Small intestine (tissue), 7 donors: ENCODE data around the gene IZUMO4. TPM values are rescaled to one million over a fixed set of nuclear protein-coding genes. Genes with fewer than 3 reads are reported as not detected.

Experiments
- DNase-seq, 2 donors: peaks; one replicate each; pipeline versions ENCODE4 v3.0.0 to v3.0.0-alpha.2; 2013
- FAIRE-seq: peaks from 2 replicates; lab custom pipeline; 2012; peaks lifted over from hg19 to GRCh38; lab: Jason Lieb, UNC
- H3K27ac ChIP-seq, 3 donors: one replicate each; pipeline ENCODE4 v1.5.1; 2013; ENCODE audit warnings: low read length in 2 of 3, mild to moderate bottlenecking in 2 of 3, control low read depth in 1 of 3, inconsistent platforms in 1 of 3, low read depth in 1 of 3, moderate library complexity in 1 of 3
- H3K27me3 ChIP-seq, 3 donors: one replicate each; pipeline ENCODE4 v1.6.1; 2013; ENCODE audit warnings: low read length in 3 of 3, inconsistent platforms in 1 of 3; ENCODE audit not compliant: control insufficient read depth in 3 of 3, insufficient read depth in 3 of 3
- H3K36me3 ChIP-seq, 3 donors: one replicate each; pipeline ENCODE4 v1.6.1; 2013; ENCODE audit warnings: low read length in 3 of 3, inconsistent platforms in 1 of 3, low read depth in 1 of 3, mild to moderate bottlenecking in 1 of 3, moderate library complexity in 1 of 3; ENCODE audit not compliant: control insufficient read depth in 3 of 3, insufficient read depth in 2 of 3
- H3K4me1 ChIP-seq, 3 donors: one replicate each; pipeline ENCODE4 v1.6.1; 2013; ENCODE audit warnings: low read length in 2 of 3, inconsistent platforms in 1 of 3, low read depth in 1 of 3, mild to moderate bottlenecking in 1 of 3, moderate library complexity in 1 of 3; ENCODE audit not compliant: control insufficient read depth in 3 of 3, insufficient read depth in 2 of 3
- H3K4me3 ChIP-seq, 3 donors: one replicate each; pipeline ENCODE4 v1.5.1; 2013; ENCODE audit warnings: low read length in 3 of 3, control low read depth in 1 of 3, inconsistent platforms in 1 of 3, low read depth in 1 of 3, mild to moderate bottlenecking in 1 of 3, moderate library complexity in 1 of 3
- H3K9me3 ChIP-seq, 2 donors: one replicate each; pipeline ENCODE4 v1.6.1; 2013; ENCODE audit warnings: low read depth in 1 of 2, low read length in 1 of 2; ENCODE audit not compliant: control insufficient read depth in 2 of 2, insufficient read depth in 1 of 2
- WGBS, 3 donors: extraction: QIAGEN DNeasy Blood & Tissue Kit; methylation state at CpG; one replicate each; pipeline ENCODE4 v1.1.7; 2013; 5-methylcytosine and 5-hydroxymethylcytosine counted together
- polyA plus RNA-seq, 4 donors: library from polyadenylated mRNA; stranded (reverse) in 3 of 4; unstranded in 1 of 4; fragments of 200-250 nt in 3 of 4; fragments of 120-200 nt in 1 of 4; gene quantifications; one replicate each; pipeline versions ENCODE4 v1.2.1 to v1.2.3, GENCODE V29; 2013
- donor health status: healthy with polysubstance abuse.
- donor health status: control.
- donor health status: control.
- donor health status: Bipolar disorder and iron deficiency.
- donor health status: healthy.

IZUMO4 gene
- polyA plus RNA-seq, 4 donors: 2.4 to 5.8 (median 4.2) TPM

DNA sequence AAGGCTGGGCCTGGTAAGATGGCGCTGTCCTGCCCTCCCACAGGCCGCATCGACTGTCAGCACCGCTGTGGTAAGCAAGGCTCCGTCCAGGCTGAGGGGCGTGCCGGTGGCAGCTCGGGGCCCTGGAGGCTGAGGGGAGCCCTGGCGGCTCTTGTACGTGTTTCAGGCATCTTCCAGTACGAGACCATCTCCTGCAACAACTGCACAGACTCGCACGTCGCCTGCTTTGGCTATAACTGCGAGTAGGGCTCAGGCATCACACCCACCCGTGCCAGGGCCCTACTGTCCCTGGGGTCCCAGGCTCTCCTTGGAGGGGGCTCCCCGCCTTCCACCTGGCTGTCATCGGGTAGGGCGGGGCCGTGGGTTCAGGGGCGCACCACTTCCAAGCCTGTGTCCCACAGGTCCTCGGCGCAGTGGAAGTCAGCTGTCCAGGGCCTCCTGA is 1.2 kb downstream of the IZUMO4 start:
- Histone ChIP-seq H3K9me3 (no peaks in the 10 kb centered on the region), H3K4me3 (no peak overlapping the region), H3K27me3 (no peaks in the 10 kb centered on the region), H3K36me3 (peaks cover 8 to 56% (median 22%) of the 10 kb centered on the region in 3 donors), H3K27ac (no peak overlapping the region), H3K4me1 (peaks cover 0 to 21% (median 4%) of the 10 kb centered on the region in 3 donors)
- FAIRE-seq: no peak
- DNase-seq: no peak
- WGBS, 3 donors: 66 to 83% (median 76%) methylated on average over 23 of the region's 23 CpGs

DNA sequence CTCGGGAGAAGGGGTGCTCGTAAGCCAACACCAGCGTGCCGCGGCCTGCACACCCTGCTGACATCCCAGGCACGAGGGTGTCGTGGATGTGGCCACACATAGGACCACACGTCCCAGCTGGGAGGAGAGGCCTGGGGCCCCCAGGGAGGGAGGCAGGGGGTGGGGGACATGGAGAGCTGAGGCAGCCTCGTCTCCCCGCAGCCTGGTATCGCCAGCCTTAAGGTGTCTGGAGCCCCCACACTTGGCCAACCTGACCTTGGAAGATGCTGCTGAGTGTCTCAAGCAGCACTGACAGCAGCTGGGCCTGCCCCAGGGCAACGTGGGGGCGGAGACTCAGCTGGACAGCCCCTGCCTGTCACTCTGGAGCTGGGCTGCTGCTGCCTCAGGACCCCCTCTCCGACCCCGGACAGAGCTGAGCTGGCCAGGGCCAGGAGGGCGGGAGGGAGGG is 2.4 kb downstream of the IZUMO4 start:
- FAIRE-seq: no peak
- WGBS, 3 donors: 79 to 84% (median 83%) methylated on average over 15 to 16 of the region's 16 CpGs

DNA sequence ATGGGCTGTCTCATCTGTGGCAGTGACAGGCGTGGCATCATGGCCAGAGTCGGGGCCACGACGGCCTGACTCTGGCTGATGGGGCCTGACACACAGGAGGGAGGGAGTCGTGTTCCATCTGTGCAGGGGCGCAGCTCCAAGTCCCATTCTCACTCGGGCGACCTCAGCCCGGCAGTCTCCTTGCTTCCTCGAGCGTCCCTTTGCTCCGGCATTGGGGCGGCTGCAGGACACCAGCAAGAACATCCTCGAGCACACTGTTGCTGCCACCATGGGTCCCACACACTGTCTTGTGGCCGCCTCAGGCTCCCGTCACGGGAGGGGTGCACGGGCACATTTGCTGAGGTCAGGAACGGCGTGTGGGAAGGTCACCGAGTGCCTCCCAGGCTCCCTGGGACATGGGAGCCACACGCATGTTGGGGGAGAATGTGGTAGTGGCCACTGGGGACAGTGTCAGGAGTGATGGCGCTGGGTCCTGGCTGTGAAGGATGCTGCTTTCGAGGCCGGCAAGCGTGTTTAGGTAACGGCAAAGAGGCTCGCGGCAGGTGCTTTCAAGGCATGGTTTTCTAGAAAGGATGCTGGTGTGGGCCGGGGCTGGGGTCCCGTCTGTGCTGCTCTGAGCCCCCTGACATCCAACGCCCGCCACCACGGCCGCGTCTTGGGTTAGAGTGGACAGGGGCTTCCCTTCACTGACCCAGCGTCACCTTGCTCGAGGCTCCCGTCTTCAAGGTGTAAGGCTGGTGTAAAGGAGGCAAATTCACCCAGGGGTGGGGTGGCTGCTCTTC is 3.4 kb downstream of the IZUMO4 start:
- 91 to 92% (median 91%) methylated on average over 38 to 39 of the region's 39 CpGs for WGBS, 3 donors
- no peak overlapping the region for H3K27ac ChIP-seq

More for the DNA sequence above, 2.4 kb downstream of the IZUMO4 start:
- H3K9me3 ChIP-seq: no peaks in the 10 kb centered on the region
- no peak overlapping the region for H3K4me3 ChIP-seq
- H3K27me3 ChIP-seq: no peaks in the 10 kb centered on the region
- peaks cover 8 to 58% (median 24%) of the 10 kb centered on the region in 3 donors for H3K36me3 ChIP-seq
- H3K27ac ChIP-seq: no peak overlapping the region
- H3K4me1 ChIP-seq: peaks cover 0 to 21% (median 0%) of the 10 kb centered on the region in 3 donors
- DNase-seq: no peak

DNA sequence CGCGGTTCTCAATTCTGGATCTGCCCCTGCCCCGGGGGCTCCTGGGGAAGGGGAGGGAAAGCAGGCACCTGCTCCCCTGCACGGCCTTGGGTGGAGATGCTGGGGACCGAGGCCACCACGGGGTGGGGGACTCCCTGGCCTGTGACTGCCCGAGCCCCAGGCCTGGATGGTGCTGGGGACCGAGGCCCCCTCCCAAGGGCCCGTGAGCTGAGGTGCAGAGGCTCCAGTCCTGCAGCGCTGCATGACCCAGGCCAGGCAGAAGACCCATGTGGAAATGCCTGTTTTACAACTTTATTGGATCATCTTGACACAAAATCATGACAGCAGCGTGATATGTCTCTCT is 4.0 kb downstream of the IZUMO4 start:
- Histone ChIP-seq H3K27ac (no peak overlapping the region), H3K9me3 (peaks cover 0 to 12% of the 10 kb centered on the region in 2 donors), H3K27me3 (no peaks in the 10 kb centered on the region), H3K4me3 (no peak overlapping the region), H3K36me3 (peaks cover 8 to 69% (median 24%) of the 10 kb centered on the region in 3 donors), H3K4me1 (peaks cover 0 to 11% (median 0%) of the 10 kb centered on the region in 3 donors)
- no peak for DNase-seq
- 91 to 98% (median 91%) methylated on average over 6 to 11 of the region's 11 CpGs for WGBS, 3 donors
- no peak for FAIRE-seq

More for the DNA sequence above, 3.4 kb downstream of the IZUMO4 start:
- Histone ChIP-seq H3K27me3 (no peaks in the 10 kb centered on the region), H3K36me3 (peaks cover 8 to 64% (median 24%) of the 10 kb centered on the region in 3 donors), H3K4me3 (no peak overlapping the region), H3K9me3 (peaks cover 0 to 6% of the 10 kb centered on the region in 2 donors), H3K4me1 (peaks cover 0 to 16% (median 0%) of the 10 kb centered on the region in 3 donors)
- DNase-seq (no peak), FAIRE-seq (no peak)

DNA sequence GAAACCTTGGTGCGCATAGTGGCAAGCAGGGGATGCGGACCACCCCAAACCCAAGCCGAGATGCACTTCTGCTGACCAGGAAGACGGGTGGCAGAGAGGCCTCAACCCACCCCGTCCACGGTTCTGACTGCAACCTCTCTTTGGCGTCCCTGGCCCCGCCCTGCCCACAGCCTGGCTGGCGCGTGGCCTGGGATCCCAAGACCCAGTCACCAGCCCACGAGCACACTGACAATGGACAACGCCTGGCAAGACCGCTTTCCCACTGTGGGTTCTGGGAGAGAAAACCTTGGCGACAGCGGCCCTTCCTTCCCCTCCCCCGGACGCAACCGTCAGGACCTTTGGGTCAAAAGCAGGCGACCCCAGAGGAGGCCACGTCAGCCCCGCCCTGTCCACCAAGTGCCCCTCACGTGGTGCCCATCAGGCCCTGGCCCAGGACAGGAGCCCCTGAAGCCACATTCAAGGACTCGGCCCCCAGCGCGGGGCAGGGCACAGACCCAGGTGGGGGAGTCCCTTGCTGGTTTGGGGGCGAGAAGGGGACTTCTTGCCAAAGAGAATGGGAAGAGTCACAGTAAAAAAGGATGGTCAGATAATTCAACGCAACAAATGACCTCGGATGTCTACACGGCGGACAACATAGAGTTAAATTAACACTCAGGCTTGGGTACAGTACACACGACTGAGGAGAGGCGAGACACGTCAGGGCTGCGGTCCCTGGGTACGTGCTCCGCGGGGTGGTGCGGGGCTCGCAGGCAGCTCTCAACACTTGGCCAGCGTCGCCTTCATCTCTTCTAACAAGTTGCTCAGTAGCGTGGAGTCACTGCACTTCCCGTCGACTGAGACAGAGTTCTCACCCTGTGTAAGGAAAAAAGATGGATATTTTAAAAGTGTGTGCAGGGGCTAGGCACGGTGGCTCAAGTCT is 5.0 kb downstream of the IZUMO4 start:
- Histone ChIP-seq H3K36me3 (peaks cover 11 to 79% (median 27%) of the 10 kb centered on the region in 3 donors), H3K9me3 (peaks cover 0 to 21% of the 10 kb centered on the region in 2 donors), H3K4me1 (peaks cover 0 to 9% (median 0%) of the 10 kb centered on the region in 3 donors), H3K27me3 (no peaks in the 10 kb centered on the region), H3K4me3 (no peak overlapping the region), H3K27ac (no peak overlapping the region)
- DNase-seq (no peak), FAIRE-seq (no peak)
- WGBS, 3 donors: 91 to 93% (median 93%) methylated on average over 43 to 45 of the region's 45 CpGs

DNA sequence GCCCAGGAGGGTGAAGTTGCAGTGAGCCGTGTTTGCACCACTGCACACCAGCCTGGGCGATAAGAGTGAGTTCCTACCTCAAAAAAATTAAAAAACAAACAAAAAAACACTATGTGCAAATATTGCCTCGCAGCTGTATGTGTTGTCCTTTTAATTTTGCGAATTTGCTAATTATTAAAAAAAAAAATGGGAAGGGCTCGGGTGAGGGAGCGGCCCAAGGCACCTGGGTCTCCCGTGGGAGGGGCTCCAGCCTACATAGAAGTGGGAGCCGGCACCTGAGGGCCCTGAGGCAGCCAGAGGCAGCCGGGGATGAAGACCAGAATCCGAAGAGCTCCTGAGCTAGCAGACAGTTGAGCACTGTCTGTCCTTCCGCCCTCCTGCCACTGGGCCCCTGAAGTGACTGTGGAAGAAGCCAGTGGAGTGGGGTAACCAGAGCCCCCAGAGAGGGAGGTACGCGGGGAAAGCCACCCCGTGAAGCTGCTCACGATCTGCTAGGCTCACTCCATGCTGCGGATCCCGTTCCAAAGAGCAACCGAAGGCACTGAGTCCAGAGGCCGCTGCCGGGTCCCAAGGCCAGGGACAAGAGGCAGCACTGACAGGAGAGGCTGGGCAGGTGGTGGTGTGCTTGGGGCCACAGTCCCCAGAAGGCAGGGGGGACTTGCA is 6.5 kb downstream of the IZUMO4 start:
- Histone ChIP-seq H3K27ac (no peak overlapping the region), H3K4me1 (no peaks in the 10 kb centered on the region), H3K9me3 (peaks cover 0 to 21% of the 10 kb centered on the region in 2 donors), H3K4me3 (no peak overlapping the region), H3K27me3 (no peaks in the 10 kb centered on the region), H3K36me3 (peaks cover 12 to 92% (median 32%) of the 10 kb centered on the region in 3 donors)
- no peak for FAIRE-seq
- WGBS, 3 donors: 75 to 86% (median 80%) methylated on average over 20 of the region's 20 CpGs
- no peak for DNase-seq

DNA sequence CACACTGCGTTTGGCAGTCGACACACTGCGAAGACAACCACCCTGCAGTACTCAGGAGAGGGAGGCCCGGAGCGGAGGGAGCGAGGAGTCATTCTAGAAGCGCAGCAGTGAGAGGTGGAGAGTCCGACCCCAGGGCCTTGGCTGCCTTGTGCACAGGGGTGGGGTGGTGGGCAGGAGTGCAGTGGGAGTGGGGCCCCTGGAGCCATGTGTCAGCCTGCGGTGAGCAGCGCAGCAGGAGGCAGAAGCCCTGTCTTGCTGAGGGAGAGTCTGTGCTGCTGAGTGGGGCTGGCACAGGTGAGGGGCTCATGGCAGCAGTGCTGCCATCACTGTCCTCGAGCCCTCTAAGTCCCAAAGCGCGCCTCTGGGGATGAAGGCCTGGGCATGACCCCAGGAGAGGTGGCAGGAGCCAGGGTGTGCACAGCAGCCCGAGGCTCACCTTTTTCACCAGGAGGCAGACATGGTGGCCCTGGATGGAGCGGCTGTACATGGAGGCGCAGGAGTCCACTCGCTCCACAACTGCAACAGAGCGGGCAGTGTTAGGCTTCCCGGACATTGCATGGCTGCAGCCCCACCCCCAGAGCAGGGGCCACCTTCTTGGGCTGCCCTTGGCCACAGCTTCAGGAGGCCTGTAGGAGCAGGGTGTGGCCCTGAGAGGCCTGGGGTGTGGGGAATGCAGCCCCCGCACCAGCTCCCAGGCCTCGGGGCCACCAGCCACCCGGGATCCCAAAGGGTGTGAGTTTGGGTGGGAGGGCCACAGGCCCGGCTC is 11.7 kb downstream of the IZUMO4 start:
- DNase-seq (no peak), FAIRE-seq (no peak)
- H3K4me3 ChIP-seq: no peak overlapping the region
- peaks cover 37 to 97% (median 42%) of the 10 kb centered on the region in 3 donors for H3K36me3 ChIP-seq
- H3K9me3 ChIP-seq: peaks cover 0 to 21% of the 10 kb centered on the region in 2 donors
- no peak overlapping the region for H3K27ac ChIP-seq
- H3K27me3 ChIP-seq: no peaks in the 10 kb centered on the region
- WGBS, 3 donors: 94 to 96% (median 94%) methylated on average over 22 to 23 of the region's 23 CpGs
- no peaks in the 10 kb centered on the region for H3K4me1 ChIP-seq
